Stomach (tissue), 9 donors: ENCODE measurements around the gene ALDOA. TPM values are rescaled to one million over a fixed set of nuclear protein-coding genes. Genes with fewer than 3 reads are reported as not detected.

Experiments used
- DNase-seq, 2 donors: peaks; one replicate each; pipeline versions ENCODE4 v3.0.0 to v3.0.0-alpha.2; 2013 to 2019
- H3K27ac ChIP-seq, 5 donors: fragments of 200-600 bp in 4 of 5; sonication (generic) in 4 of 5; one replicate each; pipeline ENCODE4 v1.5.1; 2013 to 2019; ENCODE audit warnings: mild to moderate bottlenecking in 1 of 5, moderate library complexity in 1 of 5
- H3K27me3 ChIP-seq, 3 donors: fragments of 200-600 bp; sonication (generic); one replicate each; pipeline ENCODE4 v1.5.1; 2017 to 2019; ENCODE audit warnings: mixed run types in 1 of 3
- H3K36me3 ChIP-seq, 4 donors: fragments of 200-600 bp; sonication (generic); 1 replicate in 3 of 4; 2 replicates in 1 of 4; pipeline ENCODE4 v1.5.1; 2016 to 2019
- H3K4me1 ChIP-seq, 4 donors: fragments of 200-600 bp; sonication (generic); one replicate each; pipeline ENCODE4 v1.5.1; 2016 to 2019
- H3K4me3 ChIP-seq, 4 donors: fragments of 200-600 bp; sonication (generic) in 3 of 4; one replicate each; pipeline ENCODE4 v1.5.1; 2016 to 2019; ENCODE audit warnings: mild to moderate bottlenecking in 1 of 4
- H3K9me3 ChIP-seq, 4 donors: fragments of 200-600 bp; sonication (generic); one replicate each; pipeline ENCODE4 v1.5.1; 2016 to 2019
- CTCF ChIP-seq, 7 experiments: fragments of 450-650 bp in 4 of 7; fragments of 200-600 bp in 3 of 7; sonication (generic) in 3 of 7; IDR thresholded peaks; one replicate each; pipeline ENCODE4 v1.5.1; 2016 to 2019; ENCODE audit warnings: antibody characterized with exemption in 7 of 7, control low read depth in 2 of 7, mild to moderate bottlenecking in 1 of 7
- EP300 ChIP-seq: sonication (generic); formaldehyde crosslinking; IDR thresholded peaks from one replicate; pipeline ENCODE4 v1.6.1; 2017; ENCODE audit warnings: antibody characterized with exemption
- POLR2A ChIP-seq, 4 donors: fragments of 450-650 bp; IDR thresholded peaks; one replicate each; pipeline ENCODE4 v1.6.1; 2016; ENCODE audit warnings: antibody characterized with exemption in 4 of 4, control low read depth in 2 of 4, mild to moderate bottlenecking in 1 of 4, moderate library complexity in 1 of 4
- POLR2AphosphoS5 ChIP-seq, 3 donors: sonication (generic); formaldehyde crosslinking; IDR thresholded peaks; one replicate each; pipeline ENCODE4 v1.6.1; 2016; ENCODE audit warnings: antibody characterized with exemption in 3 of 3
- WGBS, 5 donors: extraction: QIAGEN DNeasy Blood & Tissue Kit in 3 of 5; methylation state at CpG; one replicate each; pipeline versions ENCODE4 v1.1.5 to v1.1.7; 2013 to 2018; 5-methylcytosine and 5-hydroxymethylcytosine counted together
- intact Hi-C: fragments of 100-400 bp; cut with DNase I; formaldehyde crosslinking; loops from one replicate; pipeline ENCODE4 v1.15.1; 2023; ENCODE audit warnings: low total_unique reads
- polyA plus RNA-seq, 3 donors: library from polyadenylated mRNA; stranded (reverse); fragments of 200-250 nt; gene quantifications; one replicate each; pipeline ENCODE4 v1.2.3, GENCODE V29; 2013
- total RNA-seq, 5 donors: library from RNA; depleted of rRNA; stranded (reverse); fragments of >200 nt; gene quantifications; one replicate each; pipeline versions ENCODE4 v1.1.0 to v1.2.3, GENCODE V29; 2014 to 2016
- donor health status: healthy with polysubstance abuse.
- donor health status: Bipolar disorder and iron deficiency.
- donor health status: healthy.

Gene ALDOA
- total and polyA plus RNA-seq, 8 donors: 180 to 2,515 (median 807) TPM

- intact Hi-C loops: no loop called here
Observed at GRCh38 chr16:30088832-30089624, 23.5 kb downstream of the ALDOA start.

GRCh38 chr16:30090610-30091331, 25.2 kb downstream of the ALDOA start:
- Histone ChIP-seq H3K4me3 (peak overlapping the region; percentile 48 to 66 (median 52)), H3K27ac (peak overlapping the region; percentile 66 to 99 (median 88))

More at GRCh38 chr16:30088832-30089624, 23.5 kb downstream of the ALDOA start:
- H3K27me3 ChIP-seq: no peaks in the 10 kb centered on the region
- peak overlapping the region in 2 of 5 donors; percentile 10 to 88 for H3K27ac ChIP-seq
- H3K4me3 ChIP-seq: no peak overlapping the region
- H3K9me3 ChIP-seq: no peaks in the 10 kb centered on the region
- peaks cover 23 to 57% (median 33%) of the 10 kb centered on the region in 4 donors for H3K4me1 ChIP-seq
- H3K36me3 ChIP-seq: peaks cover 15 to 42% (median 32%) of the 10 kb centered on the region in 4 donors
- no peak for DNase-seq
- TF ChIP-seq POLR2AphosphoS5 (IDR thresholded peaks at IDR 0.05) (no peak), EP300 (no peak), POLR2A (IDR thresholded peaks at IDR 0.05) (no peak), CTCF (IDR thresholded peaks at IDR 0.05) (no peak)
- WGBS, 5 donors: 78 to 85% (median 79%) methylated on average over 21 to 22 of the region's 22 CpGs

GRCh38 chr16:30091474-30092372, 26.2 kb downstream of the ALDOA start, which contains the start of gene TBX6:
TBX6 (minus strand) TSS chr16:30091924; CDS start chr16:30091193, 731 bp downstream.
- intact Hi-C loops: no loop called here
- WGBS, 5 donors: 0 to 1% (median 0%) methylated on average over 34 to 76 of the region's 76 CpGs
- H3K27ac ChIP-seq: peak within 1 kb of the TSS; percentile 66 to 99 (median 88)
- peak within 1 kb of the TSS; percentile 48 to 66 (median 52) for H3K4me3 ChIP-seq
- DNase-seq: peak; percentile 95 to 98
- TF ChIP-seq CTCF (IDR thresholded peaks at IDR 0.05) (peak in 5 of 7 experiments; percentile 77 to 93 (median 82)), POLR2A (IDR thresholded peaks at IDR 0.05) (no peak), EP300 (no peak), POLR2AphosphoS5 (IDR thresholded peaks at IDR 0.05) (peak; percentile 51 to 88 (median 55))
- no peaks in the 10 kb centered on the region for H3K27me3 ChIP-seq
- peaks cover 40 to 64% (median 54%) of the 10 kb centered on the region in 4 donors for H3K4me1 ChIP-seq
- H3K9me3 ChIP-seq: peaks cover 0 to 4% (median 1%) of the 10 kb centered on the region in 4 donors
- peaks cover 5 to 22% (median 17%) of the 10 kb centered on the region in 4 donors for H3K36me3 ChIP-seq

More at GRCh38 chr16:30090610-30091331, 25.2 kb downstream of the ALDOA start:
- DNase-seq: peak in 1 of 2 donors; percentile 37
- Histone ChIP-seq H3K36me3 (peaks cover 5 to 32% (median 24%) of the 10 kb centered on the region in 4 donors), H3K9me3 (no peaks in the 10 kb centered on the region), H3K4me1 (peaks cover 36 to 66% (median 49%) of the 10 kb centered on the region in 4 donors), H3K27me3 (no peaks in the 10 kb centered on the region)
- no peak for TF ChIP-seq POLR2A (IDR thresholded peaks at IDR 0.05)
- TF ChIP-seq CTCF (IDR thresholded peaks at IDR 0.05): no peak
- TF ChIP-seq EP300: no peak
- TF ChIP-seq POLR2AphosphoS5 (IDR thresholded peaks at IDR 0.05): no peak
- WGBS, 5 donors: 63 to 87% (median 73%) methylated on average over 15 to 26 of the region's 26 CpGs
- intact Hi-C loops: no loop called here
